ENCODE data around the gene GRK3.
"Not testable (repeated sequence)": the region's sequence is repeated elsewhere in the genome, so short reads cannot be mapped to it uniquely, and the experiment has no call there.

The GRK3 gene

DNA sequence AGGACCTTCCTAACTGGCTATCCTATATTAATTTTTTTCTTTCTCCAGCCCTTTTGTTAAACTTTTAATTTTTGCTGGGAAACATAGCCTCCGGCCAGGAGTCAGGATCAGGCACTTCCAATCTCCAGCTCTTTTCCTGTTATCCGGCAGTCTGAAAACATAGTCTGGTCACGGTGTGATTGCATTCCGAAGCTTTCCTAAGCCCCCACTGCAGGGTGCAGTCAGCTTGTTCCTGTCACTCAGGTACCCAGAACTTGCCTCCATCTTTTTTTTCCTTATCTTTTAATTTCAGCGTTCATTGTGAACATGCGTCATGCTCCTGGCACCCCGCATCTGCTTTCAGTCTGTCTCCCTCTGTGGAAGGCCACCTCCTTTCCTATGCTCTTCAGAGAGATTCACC is 59.4 kb downstream of the GRK3 start:
- in situ Hi-C loops (cut with HindIII; ENCODE audit: low sequenced_read_pairs): no loop called here

- in situ Hi-C loops (cut with HindIII; ENCODE audit: low sequenced_read_pairs): no loop called here
Measured at GRCh38 chr22:25624476-25624875, 60.0 kb downstream of the GRK3 start.

GRCh38 chr22:25625747-25626623 is 61.5 kb downstream of the GRK3 start:
- in situ Hi-C loops (cut with HindIII; ENCODE audit: low sequenced_read_pairs): not testable (repeated sequence)

GRCh38 chr22:25626624-25626990 is 62.1 kb downstream of the GRK3 start:
- in situ Hi-C loops (cut with HindIII; ENCODE audit: low sequenced_read_pairs): no loop called here

DNA sequence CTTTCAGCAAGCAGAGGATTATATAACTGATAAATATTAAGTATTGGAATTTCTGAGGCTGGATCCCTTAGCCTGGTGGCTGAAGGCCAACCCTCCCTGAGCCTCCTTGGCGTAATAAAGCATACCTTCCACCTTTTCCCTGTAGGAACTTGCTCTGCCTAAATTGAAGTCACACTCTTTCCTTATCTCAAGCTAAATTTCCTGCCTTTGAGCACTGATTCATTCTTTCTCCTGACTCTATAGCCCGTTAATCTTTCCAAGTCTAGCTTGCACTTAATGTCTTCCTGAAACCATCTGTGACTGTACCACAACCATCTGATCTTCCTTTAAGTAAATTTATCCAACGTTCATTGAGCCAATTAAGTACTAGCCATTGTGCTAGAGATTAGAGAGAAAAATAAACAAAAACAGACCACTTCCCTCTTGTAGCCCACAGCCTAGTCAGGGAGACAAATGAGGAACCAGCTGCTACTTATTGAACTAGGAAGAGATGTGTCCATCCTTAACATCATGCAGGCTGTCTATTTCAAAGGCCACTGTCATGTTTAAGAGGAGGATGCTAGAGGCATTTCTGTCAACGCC is 62.9 kb downstream of the GRK3 start:
- in situ Hi-C loops (cut with HindIII; ENCODE audit: low sequenced_read_pairs): no loop called here

DNA sequence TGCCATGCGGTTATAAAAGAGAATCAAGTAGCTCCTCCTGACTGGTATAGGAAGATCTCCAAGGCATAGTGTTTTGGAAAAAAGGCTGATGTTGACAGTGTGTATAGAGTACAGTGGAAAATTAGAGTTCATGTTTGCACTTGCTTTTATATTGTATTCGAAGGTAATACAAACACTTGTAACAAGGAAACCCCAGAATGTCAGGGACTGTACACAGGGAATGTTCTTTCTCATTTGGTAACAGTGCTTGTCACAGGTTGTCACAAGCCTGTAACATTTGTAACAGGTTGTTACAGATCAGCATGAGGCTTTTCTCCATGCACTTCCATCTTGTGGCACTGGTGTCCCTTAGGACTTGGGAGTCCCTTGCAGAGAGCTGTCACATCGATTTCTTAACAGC is 64.0 kb downstream of the GRK3 start:
- in situ Hi-C loops (cut with HindIII; ENCODE audit: low sequenced_read_pairs): no loop called here

- in situ Hi-C loops (cut with HindIII; ENCODE audit: low sequenced_read_pairs): no loop called here
Measured at GRCh38 chr22:25629613-25630012, 65.1 kb downstream of the GRK3 start.

GRCh38 chr22:25630447-25630846 is 66.0 kb downstream of the GRK3 start:
- in situ Hi-C loops (cut with HindIII; ENCODE audit: low sequenced_read_pairs): no loop called here

GRCh38 chr22:25636323-25636722 is 71.8 kb downstream of the GRK3 start:
- in situ Hi-C loops (cut with HindIII; ENCODE audit: low sequenced_read_pairs): no loop called here

DNA sequence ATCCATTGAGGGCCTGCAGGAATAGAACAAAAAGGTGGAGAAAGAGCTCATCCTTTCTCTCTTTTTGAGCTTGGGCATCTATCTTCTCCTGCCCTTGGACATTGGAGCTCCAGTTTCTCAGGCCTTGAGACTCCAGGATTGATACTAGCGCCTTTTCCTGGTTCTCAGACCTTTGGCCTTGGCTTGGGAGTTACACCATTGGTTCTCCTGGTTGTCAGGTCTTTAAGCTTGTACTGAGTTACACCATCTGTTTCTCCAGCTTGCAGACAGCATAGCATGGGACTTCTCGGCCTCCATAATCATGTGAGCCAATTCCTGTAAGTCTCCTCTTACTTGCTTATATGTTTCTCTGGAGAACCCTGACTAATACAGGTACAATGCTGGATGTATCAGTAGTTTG is 72.6 kb downstream of the GRK3 start:
- in situ Hi-C loops (cut with HindIII; ENCODE audit: low sequenced_read_pairs): no loop called here

GRCh38 chr22:25637672-25638071 is 73.2 kb downstream of the GRK3 start:
- in situ Hi-C loops (cut with HindIII; ENCODE audit: low sequenced_read_pairs): no loop called here

DNA sequence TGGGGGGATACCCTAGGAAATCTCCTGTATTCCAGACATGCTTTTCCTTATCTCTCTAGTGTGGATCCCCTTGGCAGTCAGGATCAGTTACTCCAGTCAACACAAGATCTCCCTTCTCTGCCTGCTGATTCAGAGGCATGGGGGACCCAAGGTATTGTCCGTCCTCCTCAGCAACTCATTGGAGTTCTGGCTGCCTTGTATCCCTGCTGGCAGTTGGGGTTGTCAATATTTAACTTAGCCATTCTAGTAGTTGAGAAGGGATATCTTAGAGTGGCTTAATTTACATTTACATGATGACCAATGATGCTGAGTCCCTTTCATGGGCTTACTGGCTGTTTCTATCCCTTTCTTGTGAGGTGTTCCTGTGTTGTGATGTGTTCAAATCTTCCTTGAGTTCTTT is 74.2 kb downstream of the GRK3 start:
- in situ Hi-C loops (cut with HindIII; ENCODE audit: low sequenced_read_pairs): no loop called here

DNA sequence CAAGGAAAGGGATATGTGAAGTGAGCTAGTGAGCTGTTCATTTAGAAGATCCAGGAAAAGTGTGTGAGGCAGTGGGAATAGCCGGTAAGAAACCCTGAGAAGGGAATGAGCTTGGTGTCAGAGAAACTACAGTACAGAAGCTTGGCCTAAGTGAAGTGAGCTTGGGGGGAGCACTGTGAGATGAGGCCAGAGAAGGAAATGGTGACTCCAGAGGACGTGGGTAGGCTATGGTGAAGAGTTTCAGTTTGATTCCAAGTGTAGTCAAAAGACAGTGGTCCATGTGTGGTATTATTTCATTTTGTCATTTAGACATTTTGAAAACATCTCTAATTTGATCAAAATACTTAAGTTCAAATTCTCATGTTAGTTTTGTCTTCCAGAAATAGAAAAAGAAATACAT is 77.2 kb downstream of the GRK3 start:
- in situ Hi-C loops (cut with HindIII; ENCODE audit: low sequenced_read_pairs): no loop called here

- in situ Hi-C loops (cut with HindIII; ENCODE audit: low sequenced_read_pairs): no loop called here
Measured at GRCh38 chr22:25643232-25644000, 78.9 kb downstream of the GRK3 start.

GRCh38 chr22:25644122-25644521 is 79.6 kb downstream of the GRK3 start:
- in situ Hi-C loops (cut with HindIII; ENCODE audit: low sequenced_read_pairs): no loop called here

DNA sequence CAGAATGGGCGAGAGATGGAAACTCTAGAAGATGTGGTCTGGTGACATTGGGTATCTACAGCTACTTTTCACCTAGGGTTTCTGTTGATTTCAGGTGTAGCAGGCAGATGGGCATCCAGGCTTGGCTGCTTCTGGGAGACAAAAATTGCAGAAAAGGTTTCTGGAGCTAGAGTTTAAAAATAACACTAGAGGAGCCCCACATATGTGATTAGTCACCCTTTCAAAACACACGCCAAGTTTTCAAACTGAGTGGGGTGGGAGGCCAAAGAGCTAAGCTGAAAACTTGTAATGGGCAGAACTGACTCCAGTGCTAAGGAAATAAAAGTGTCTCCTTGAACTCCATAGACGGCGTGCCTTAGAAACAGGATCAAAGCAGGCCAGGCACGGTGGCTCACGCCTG is 80.8 kb downstream of the GRK3 start:
- in situ Hi-C loops (cut with HindIII; ENCODE audit: low sequenced_read_pairs): no loop called here

- in situ Hi-C loops (cut with HindIII; ENCODE audit: low sequenced_read_pairs): no loop called here
Measured at GRCh38 chr22:25645964-25646363, 81.5 kb downstream of the GRK3 start.

GRCh38 chr22:25650833-25651232 is 86.4 kb downstream of the GRK3 start:
- in situ Hi-C loops (cut with HindIII; ENCODE audit: low sequenced_read_pairs): no loop called here

- in situ Hi-C loops (cut with HindIII; ENCODE audit: low sequenced_read_pairs): no loop called here
Measured at GRCh38 chr22:25651332-25652085, 87.0 kb downstream of the GRK3 start.

DNA sequence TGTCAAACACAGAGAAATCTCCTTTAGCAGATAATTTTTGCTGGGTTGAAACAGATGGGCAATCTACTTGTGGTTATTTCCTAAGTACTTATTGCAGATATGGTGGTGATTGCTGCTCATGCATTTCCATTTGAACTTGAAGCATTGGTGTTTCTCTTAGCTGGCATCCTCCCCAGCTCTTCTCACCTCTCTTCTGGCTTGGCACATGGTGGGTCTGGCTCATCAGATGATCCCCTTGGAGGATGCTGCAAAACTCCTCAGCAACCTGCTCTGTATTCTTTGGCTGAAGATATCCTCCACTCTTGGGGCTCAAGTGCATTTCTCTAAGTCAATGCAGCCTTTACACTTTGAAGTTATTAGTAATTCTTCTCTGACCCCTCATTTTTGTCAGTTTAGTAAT is 90.2 kb downstream of the GRK3 start:
- in situ Hi-C loops (cut with HindIII; ENCODE audit: low sequenced_read_pairs): no loop called here

DNA sequence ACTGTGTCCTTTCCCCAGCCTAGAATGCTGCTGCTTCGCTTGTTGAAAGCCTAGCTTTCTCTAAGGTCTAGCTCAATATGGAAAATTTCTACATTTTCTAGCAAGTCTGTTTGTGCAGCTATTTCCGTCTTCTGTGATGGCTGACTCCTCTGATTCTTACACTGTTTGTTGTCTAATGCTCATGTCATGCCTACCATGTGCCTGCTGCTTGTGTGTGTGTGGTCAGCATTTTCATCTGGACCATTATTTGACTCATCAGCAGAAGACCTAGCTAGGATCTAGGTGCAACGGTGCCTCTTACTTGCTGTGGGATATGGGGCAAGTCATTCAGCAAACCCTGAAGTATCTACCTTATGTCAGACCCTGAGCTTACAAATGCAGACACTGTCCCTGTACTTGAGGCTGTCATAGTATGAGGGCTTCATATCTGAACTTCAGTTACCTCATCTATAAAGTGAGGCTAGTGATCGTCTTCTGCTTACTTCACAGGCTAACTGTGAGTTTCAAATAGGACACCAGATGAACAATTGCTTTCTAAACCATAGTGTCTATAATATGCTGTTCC is 91.0 kb downstream of the GRK3 start:
- in situ Hi-C loops (cut with HindIII; ENCODE audit: low sequenced_read_pairs): no loop called here

Data from DLD1 (cell line).